ENCODE results near the gene NPC2. TPM values are rescaled to one million over a fixed set of nuclear protein-coding genes. Genes with fewer than 3 reads are reported as not detected.

Gene NPC2
- 362 and 444 TPM in 2 replicates for total RNA-seq

GRCh38 chr14:74492776-74493342, at the start of gene NPC2:
Gene NPC2, minus strand, starts transcription at chr14:74493305. Its CDS starts 31 bp downstream, at chr14:74493274.

DNA sequence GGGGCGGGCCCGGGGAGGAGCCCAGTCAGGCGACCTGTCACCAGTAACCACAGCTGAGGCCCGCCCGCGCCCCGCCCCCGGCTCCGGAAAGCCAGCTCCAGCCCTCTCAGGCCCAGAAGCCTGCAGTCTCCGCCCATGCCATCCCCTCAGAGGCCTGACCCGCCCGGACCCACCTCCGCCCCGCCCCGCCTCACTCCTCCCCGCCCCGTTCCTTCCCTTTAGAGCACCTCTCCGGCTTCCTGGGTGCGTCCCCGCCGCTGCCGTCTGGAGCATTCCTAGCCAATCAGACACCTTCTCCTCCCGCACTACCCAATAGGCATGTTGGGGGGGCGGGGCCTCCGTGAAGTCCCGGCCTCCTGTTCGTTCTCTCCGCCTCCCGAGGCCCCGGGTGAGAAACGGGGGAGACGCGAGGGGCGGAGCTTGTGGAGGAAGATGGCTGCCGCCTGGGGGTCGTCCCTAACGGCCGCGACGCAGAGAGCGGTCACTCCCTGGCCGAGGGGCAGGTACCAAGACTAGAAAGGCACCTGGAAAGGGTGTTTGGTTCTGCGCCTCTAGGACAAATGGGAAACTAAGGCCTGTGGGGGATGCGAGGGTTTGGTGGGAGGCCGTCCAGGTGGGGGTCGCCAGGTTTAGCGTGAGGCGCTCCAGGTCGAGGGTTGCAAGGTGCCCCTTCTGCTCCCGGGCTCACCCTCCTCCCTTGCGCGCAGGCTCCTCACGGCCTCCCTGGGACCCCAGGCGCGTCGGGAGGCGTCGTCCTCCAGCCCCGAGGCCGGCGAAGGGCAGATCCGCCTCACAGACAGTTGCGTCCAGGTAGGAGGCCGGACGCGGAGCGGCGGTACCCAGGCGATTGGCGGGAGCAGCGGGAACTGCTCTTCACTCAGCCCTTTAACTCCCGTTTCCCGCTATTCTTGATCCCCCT, 497 bp upstream of the NPC2 start, which contains the start of gene ISCA2:
TSS of gene ISCA2 (plus strand) at position 423 of the 919 bp plus-strand sequence. CDS start at position 433, 10 bp downstream.

Other genes with a start within 250 kb of the NPC2 start
- gene ABCD4, start 190.4 kb downstream of the NPC2 start, total RNA-seq, result 17.8 and 21.5 TPM in 2 replicates
- not detected in 2 replicates for gene VRTN, start 144.8 kb downstream of the NPC2 start, total RNA-seq
- not detected in 2 replicates for gene SYNDIG1L, start 67.1 kb downstream of the NPC2 start, total RNA-seq
- 16.4 and 25.6 TPM in 2 replicates for gene ISCA2, start 460 bp upstream of the NPC2 start, total RNA-seq
- gene LTBP2, start 118.9 kb upstream of the NPC2 start, total RNA-seq, result 39.0 and 52.0 TPM in 2 replicates
- gene AREL1, start 219.8 kb upstream of the NPC2 start, total RNA-seq, result 14.0 and 23.1 TPM in 2 replicates
- gene FCF1, start 219.8 kb upstream of the NPC2 start, total RNA-seq, result 23.5 and 29.7 TPM in 2 replicates

All from pericardium fibroblast (primary cell).